ENCODE results near the gene P2RY11.

Gene P2RY11

GRCh38 chr19:10113592-10113963 is 2.1 kb downstream of the P2RY11 start:
- H3K4me3 ChIP-seq (ENCODE audit: low read depth, low read length) = no peak overlapping the region
- TF ChIP-seq CTCF (conservative IDR thresholded peaks at IDR 0.05; ENCODE audit: low read depth, low read length) = no peak
- no peak for DNase-seq (ENCODE audit: low read depth)

DNA sequence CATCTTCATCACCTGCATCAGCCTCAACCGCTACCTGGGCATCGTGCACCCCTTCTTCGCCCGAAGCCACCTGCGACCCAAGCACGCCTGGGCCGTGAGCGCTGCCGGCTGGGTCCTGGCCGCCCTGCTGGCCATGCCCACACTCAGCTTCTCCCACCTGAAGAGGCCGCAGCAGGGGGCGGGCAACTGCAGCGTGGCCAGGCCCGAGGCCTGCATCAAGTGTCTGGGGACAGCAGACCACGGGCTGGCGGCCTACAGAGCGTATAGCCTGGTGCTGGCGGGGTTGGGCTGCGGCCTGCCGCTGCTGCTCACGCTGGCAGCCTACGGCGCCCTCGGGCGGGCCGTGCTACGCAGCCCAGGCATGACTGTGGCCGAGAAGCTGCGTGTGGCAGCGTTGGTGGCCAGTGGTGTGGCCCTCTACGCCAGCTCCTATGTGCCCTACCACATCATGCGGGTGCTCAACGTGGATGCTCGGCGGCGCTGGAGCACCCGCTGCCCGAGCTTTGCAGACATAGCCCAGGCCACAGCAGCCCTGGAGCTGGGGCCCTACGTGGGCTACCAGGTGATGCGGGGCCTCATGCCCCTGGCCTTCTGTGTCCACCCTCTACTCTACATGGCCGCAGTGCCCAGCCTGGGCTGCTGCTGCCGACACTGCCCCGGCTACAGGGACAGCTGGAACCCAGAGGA is 2.6 kb downstream of the P2RY11 start:
- DNase-seq (ENCODE audit: low read depth) = no peak
- H3K4me3 ChIP-seq (ENCODE audit: low read depth, low read length) = no peak overlapping the region
- TF ChIP-seq CTCF (conservative IDR thresholded peaks at IDR 0.05; ENCODE audit: low read depth, low read length) = no peak

- no peak overlapping the region for H3K4me3 ChIP-seq (ENCODE audit: low read depth, low read length)
- no peak for TF ChIP-seq CTCF (conservative IDR thresholded peaks at IDR 0.05; ENCODE audit: low read depth, low read length)
These were observed 3.3 kb downstream of the P2RY11 start for GRCh38 chr19:10114651-10115391.

DNA sequence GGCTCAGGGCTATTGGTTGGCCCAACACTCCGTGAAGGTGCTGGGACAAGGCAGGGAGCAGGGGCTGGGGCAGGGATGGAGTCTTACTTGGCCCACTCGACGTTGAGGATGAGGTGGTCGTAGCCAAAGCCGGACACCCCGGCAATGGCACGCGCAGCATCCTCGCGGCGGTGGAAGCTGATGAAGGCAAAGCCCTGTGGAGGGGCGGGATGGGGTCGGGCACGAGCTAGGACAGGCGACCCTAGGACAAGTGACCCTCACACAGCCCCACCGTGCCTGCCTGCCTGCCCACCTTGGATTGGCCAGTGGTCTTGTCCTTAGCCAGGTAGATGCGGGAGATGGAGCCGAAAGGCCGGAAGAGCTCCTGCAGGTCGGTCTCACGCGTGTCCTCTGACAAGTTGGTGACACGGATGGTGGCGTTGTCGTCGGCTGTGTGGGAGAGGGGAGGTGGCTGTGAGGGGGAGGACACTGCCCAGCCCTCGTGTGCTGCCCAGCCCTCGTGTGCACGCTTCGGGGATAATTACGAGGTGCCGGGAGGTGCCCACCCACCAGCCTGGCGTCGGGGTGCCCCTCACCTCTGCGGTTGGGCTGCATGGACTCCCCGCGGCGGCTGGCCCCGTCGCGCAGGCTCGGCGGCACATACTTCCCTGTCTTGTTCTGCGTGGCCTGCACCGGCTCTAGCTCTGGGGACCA is 4.0 kb downstream of the P2RY11 start:
- DNase-seq (ENCODE audit: low read depth) = no peak
- no peak for TF ChIP-seq CTCF (conservative IDR thresholded peaks at IDR 0.05; ENCODE audit: low read depth, low read length)
- no peak overlapping the region for H3K4me3 ChIP-seq (ENCODE audit: low read depth, low read length)

More at GRCh38 chr19:10114651-10115391, 3.3 kb downstream of the P2RY11 start:
- no peak for DNase-seq (ENCODE audit: low read depth)

- no peak for DNase-seq (ENCODE audit: low read depth)
- no peak for TF ChIP-seq CTCF (conservative IDR thresholded peaks at IDR 0.05; ENCODE audit: low read depth, low read length)
- H3K4me3 ChIP-seq (ENCODE audit: low read depth, low read length) = no peak overlapping the region
These were observed 4.8 kb downstream of the P2RY11 start for GRCh38 chr19:10116085-10116865.

- no peak overlapping the region for H3K4me3 ChIP-seq (ENCODE audit: low read depth, low read length)
- no peak for TF ChIP-seq CTCF (conservative IDR thresholded peaks at IDR 0.05; ENCODE audit: low read depth, low read length)
- no peak for DNase-seq (ENCODE audit: low read depth)
These were observed 5.5 kb downstream of the P2RY11 start for GRCh38 chr19:10116866-10117616.

Data from choroid plexus epithelial cell (primary cell).